Kidney (tissue), 14 donors: ENCODE data around the gene RAB43. TPM values are rescaled to one million over a fixed set of nuclear protein-coding genes. Genes with fewer than 3 reads are reported as not detected.

Experiments
- DNase-seq, 5 donors: peaks; one replicate each; pipeline ENCODE4 v3.0.0-alpha.2; 2013 to 2020
- FAIRE-seq: peaks from 2 replicates; lab custom pipeline; 2012; peaks lifted over from hg19 to GRCh38; lab: Jason Lieb, UNC
- H3K27ac ChIP-seq, 2 donors: one replicate each; pipeline ENCODE4 v1.7.0; 2013; ENCODE audit warnings: low read depth in 2 of 2, low read length in 2 of 2, inconsistent platforms in 1 of 2
- H3K27me3 ChIP-seq: one replicate; pipeline ENCODE4 v1.7.1; 2013; ENCODE audit warnings: low read length, inconsistent platforms; ENCODE audit not compliant: control insufficient read depth, insufficient read depth
- H3K36me3 ChIP-seq, 3 donors: one replicate each; pipeline versions ENCODE4 v1.7.0 to v1.7.1; 2013; ENCODE audit warnings: low read length in 3 of 3, control low read depth in 1 of 3, inconsistent platforms in 1 of 3; ENCODE audit not compliant: insufficient read depth in 3 of 3, control insufficient read depth in 2 of 3
- H3K4me1 ChIP-seq, 3 donors: one replicate each; pipeline versions ENCODE4 v1.7.0 to v1.7.1; 2013; ENCODE audit warnings: low read length in 3 of 3, inconsistent platforms in 1 of 3, low read depth in 1 of 3; ENCODE audit not compliant: control insufficient read depth in 2 of 3, insufficient read depth in 2 of 3
- H3K4me3 ChIP-seq, 3 donors: one replicate each; pipeline versions ENCODE4 v1.7.0 to v1.8.1; 2013; ENCODE audit warnings: low read length in 3 of 3, control low read depth in 1 of 3, inconsistent platforms in 1 of 3
- H3K9ac ChIP-seq, 3 donors: one replicate each; pipeline versions ENCODE4 v1.7.0 to v1.7.1; 2013; ENCODE audit warnings: low read length in 3 of 3, control low read depth in 1 of 3, inconsistent platforms in 1 of 3
- H3K9me3 ChIP-seq, 3 donors: one replicate each; pipeline versions ENCODE4 v1.7.0 to v1.7.1; 2013; ENCODE audit warnings: low read length in 3 of 3, control low read depth in 1 of 3, inconsistent platforms in 1 of 3; ENCODE audit not compliant: control insufficient read depth in 2 of 3, insufficient read depth in 1 of 3
- CTCF ChIP-seq: IDR thresholded peaks from 3 replicates; pipeline ENCODE4 v1.5.1; 2012; ENCODE audit warnings: mild to moderate bottlenecking, moderate library complexity, borderline replicate concordance; ENCODE audit not compliant: insufficient read depth; ENCODE audit errors: extremely low read depth
- intact Hi-C: fragments of 100-400 bp; cut with DNase I; formaldehyde crosslinking; loops from one replicate; pipeline ENCODE4 v1.11.1; 2022
- polyA plus RNA-seq: library from polyadenylated mRNA; stranded (reverse); fragments of 350-450 nt; fragmentation: Illumina TruSeq; extraction: RNeasy Lipid Tissue Mini Kit (QIAGEN cat#74804); gene quantifications from one replicate; pipeline ENCODE4 v1.2.3, GENCODE V29; 2014; ENCODE audit warnings: low read depth, low replicate concordance; ENCODE audit not compliant: insufficient read depth
- total RNA-seq: library from RNA; stranded (reverse); fragmentation: NEBNext Ultra II Directional; extraction: Animal tissue kit (Norgen Biotek cat#: 25700); gene quantifications from one replicate; pipeline ENCODE4 v1.2.1, GENCODE V29; 2021
- donor health status: control.
- donor health status: control.
- donor health status: control.
- donor health status: control.
- donor health status: control.
- donor health status: DM: yes; HTN: yes; CAD: no.
- donor health status: Normal renal cell carcinoma (clear cell type).

The RAB43 gene
- total and polyA plus RNA-seq, 2 donors from 2014 or later: 5.5 to 27.6 TPM

GRCh38 chr3:129107793-129108192 is 13.8 kb downstream of the RAB43 start:
- intact Hi-C loops: no loop called here
- H3K4me1 ChIP-seq: peaks cover 0 to 13% (median 3%) of the 10 kb centered on the region in 3 donors
- FAIRE-seq (no peak), DNase-seq (peak in 2 of 5 donors; percentile 35 to 50)
- H3K9ac ChIP-seq: no peak overlapping the region
- H3K4me3 ChIP-seq: no peak overlapping the region
- no peaks in the 10 kb centered on the region for H3K9me3 ChIP-seq
- TF ChIP-seq CTCF: no peak
- H3K27ac ChIP-seq: no peak overlapping the region
- no peaks in the 10 kb centered on the region for H3K27me3 ChIP-seq
- peaks cover 0 to 5% (median 0%) of the 10 kb centered on the region in 3 donors for H3K36me3 ChIP-seq

GRCh38 chr3:129106866-129107565 is 14.6 kb downstream of the RAB43 start:
- H3K27ac ChIP-seq: no peak overlapping the region
- H3K4me1 ChIP-seq: peaks cover 0 to 13% (median 0%) of the 10 kb centered on the region in 3 donors
- DNase-seq: peak in 2 of 5 donors; percentile 24 to 27
- peaks cover 0 to 5% (median 0%) of the 10 kb centered on the region in 3 donors for H3K36me3 ChIP-seq
- no peaks in the 10 kb centered on the region for H3K9me3 ChIP-seq
- H3K4me3 ChIP-seq: no peak overlapping the region
- H3K27me3 ChIP-seq: no peaks in the 10 kb centered on the region
- no peak for TF ChIP-seq CTCF
- no peak for FAIRE-seq
- H3K9ac ChIP-seq: no peak overlapping the region
- intact Hi-C loops: no loop called here

GRCh38 chr3:129106320-129106719 is 15.3 kb downstream of the RAB43 start:
- Histone ChIP-seq H3K9me3 (no peaks in the 10 kb centered on the region), H3K36me3 (peaks cover 0 to 5% (median 0%) of the 10 kb centered on the region in 3 donors), H3K27ac (no peak overlapping the region), H3K9ac (no peak overlapping the region), H3K4me3 (no peak overlapping the region), H3K27me3 (no peaks in the 10 kb centered on the region), H3K4me1 (peaks cover 0 to 13% (median 0%) of the 10 kb centered on the region in 3 donors)
- intact Hi-C loops: no loop called here
- no peak for TF ChIP-seq CTCF
- FAIRE-seq: no peak
- peak in 3 of 5 donors; percentile 7 to 40 (median 27) for DNase-seq
